Cardiac septum (tissue), 1 donor: Measurements from ENCODE around the gene C11orf68. TPM values are rescaled to one million over a fixed set of nuclear protein-coding genes. Genes with fewer than 3 reads are reported as not detected.

Experiments used
- DNase-seq: peaks from one replicate; pipeline ENCODE4 v3.0.0-alpha.2; 2020; ENCODE audit warnings: low spot score
- intact Hi-C: fragments of 100-400 bp; cut with DNase I; formaldehyde crosslinking; loops from one replicate; pipeline ENCODE4 v1.14.0; 2022
- total RNA-seq: library from RNA; stranded (reverse); fragmentation: NEBNext Ultra II Directional; extraction: Animal tissue kit (Norgen Biotek cat#: 25700); gene quantifications from one replicate; pipeline ENCODE4 v1.2.1, GENCODE V29; 2021
- donor health status: DM: no; HTN: no; CAD: no.

Gene C11orf68
- total RNA-seq, 1 donor from 2014 or later = 45.2 TPM

GRCh38 chr11:65883058-65883761 is 35.7 kb downstream of the C11orf68 start:
- no peak for DNase-seq
- intact Hi-C loops = no loop called here

GRCh38 chr11:65882120-65883057 is 36.5 kb downstream of the C11orf68 start:
- no peak for DNase-seq
- intact Hi-C loops = no loop called here

GRCh38 chr11:65880844-65881421 is 37.9 kb downstream of the C11orf68 start:
- intact Hi-C loops = no loop called here
- DNase-seq = no peak

- intact Hi-C loops = no loop called here
- DNase-seq = no peak
These were observed 38.8 kb downstream of the C11orf68 start for GRCh38 chr11:65880027-65880426.

- DNase-seq = no peak
- intact Hi-C loops = no loop called here
These were observed 39.2 kb downstream of the C11orf68 start, which contains the start of gene CTSW for GRCh38 chr11:65879617-65880016. Gene CTSW (plus strand): TSS chr11:65879837. CDS start chr11:65879855, 18 bp downstream.

- intact Hi-C loops = loop anchor here (1.0 to 2.0 kb wide), 2 partner anchors 13 to 15 kb away; partner anchors contain the start of genes FIBP and MUS81
These were observed 45.3 kb downstream of the C11orf68 start for GRCh38 chr11:65873318-65874156.

GRCh38 chr11:65872586-65873317 is 46.1 kb downstream of the C11orf68 start, which contains the start of gene EFEMP2:
Gene EFEMP2 (minus strand): TSS chr11:65872800. CDS start chr11:65872354, 446 bp downstream.
- intact Hi-C loops = loop anchor here (1.0 to 2.0 kb wide), 2 partner anchors 12 to 16 kb away; partner anchors contain the start of genes FIBP and MUS81
- no peak for DNase-seq

More at GRCh38 chr11:65873318-65874156, 45.3 kb downstream of the C11orf68 start:
- peak; percentile 99 for DNase-seq

GRCh38 chr11:65871811-65872548 is 46.9 kb downstream of the C11orf68 start:
- no peak for DNase-seq
- intact Hi-C loops = loop anchor here (2.0 kb wide), 1 partner anchor 17 kb away; the partner anchor contains the start of gene FIBP

GRCh38 chr11:65870706-65871681 is 47.9 kb downstream of the C11orf68 start:
- intact Hi-C loops = no loop called here
- DNase-seq = no peak

GRCh38 chr11:65870307-65870658 is 48.6 kb downstream of the C11orf68 start:
- intact Hi-C loops = no loop called here
- no peak for DNase-seq

GRCh38 chr11:65869643-65870306 is 49.1 kb downstream of the C11orf68 start:
- DNase-seq = no peak
- intact Hi-C loops = no loop called here

GRCh38 chr11:65868907-65869306 is 50.0 kb downstream of the C11orf68 start:
- intact Hi-C loops = no loop called here

GRCh38 chr11:65868076-65868667 is 50.7 kb downstream of the C11orf68 start:
- no peak for DNase-seq
- intact Hi-C loops = no loop called here

More at GRCh38 chr11:65868907-65869306, 50.0 kb downstream of the C11orf68 start:
- DNase-seq = no peak

- no peak for DNase-seq
- intact Hi-C loops = no loop called here
These were observed 51.4 kb downstream of the C11orf68 start for GRCh38 chr11:65867284-65868071.
